ENCODE results near the gene OLIG2.

- TF ChIP-seq POLR2A (IDR thresholded peaks at IDR 0.05; ENCODE audit: low read depth, low read length) (no peak), POLR2AphosphoS5 (IDR thresholded peaks at IDR 0.05; ENCODE audit: low read depth, low read length) (no peak), TAF1 (IDR thresholded peaks at IDR 0.05; ENCODE audit: borderline replicate concordance, low read depth, low read length) (no peak)
Observed at GRCh38 chr21:33010931-33011330, 14.8 kb upstream of the OLIG2 start.
